Measurements from ENCODE around the gene B3GNT2. TPM values are rescaled to one million over a fixed set of nuclear protein-coding genes. Genes with fewer than 3 reads are reported as not detected.

B3GNT2 gene
- total and polyA plus RNA-seq, 2 donors (not counting 1 experiment from before 2014, with no cell fraction given) = 14.3 to 24.6 TPM

DNA sequence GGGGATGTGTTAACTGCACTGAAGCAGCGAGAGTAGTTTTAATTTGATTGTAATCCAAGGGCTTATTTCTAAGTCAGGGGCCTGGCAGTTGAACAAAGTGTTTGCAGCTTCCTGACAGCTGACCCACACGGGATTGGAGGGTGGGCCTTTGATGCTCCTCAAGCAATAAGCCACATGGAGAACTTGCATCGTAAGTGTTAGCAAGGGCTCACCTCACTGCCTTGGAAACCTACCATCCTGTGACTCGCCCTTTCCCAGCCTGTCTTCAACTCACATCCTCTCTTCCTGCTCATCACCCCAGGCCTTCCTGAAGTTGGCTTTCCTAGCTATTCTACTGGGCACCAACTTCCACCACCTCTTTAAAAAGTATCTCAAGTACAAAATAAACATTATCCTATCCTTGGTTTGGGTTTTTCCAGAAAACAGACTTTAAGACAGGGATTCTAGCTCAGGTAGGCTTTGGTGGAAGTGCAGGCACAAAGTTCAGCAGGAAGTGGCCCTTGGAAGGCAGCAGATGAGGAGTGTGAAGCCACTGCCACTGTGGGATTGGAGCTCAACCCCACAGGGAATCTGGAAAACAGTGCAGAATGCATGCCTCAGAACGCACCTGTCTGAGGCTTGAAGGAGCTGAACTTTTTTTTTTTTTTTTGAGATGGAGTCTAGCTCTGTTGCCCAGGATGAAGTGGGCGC lies 31.6 kb downstream of the B3GNT2 start:
- Mint-ChIP-seq H3K27me3 (no peaks in the 10 kb centered on the region), H3K4me1 (peaks cover 11% of the 10 kb centered on the region), H3K9me3 (ENCODE audit: insufficient read depth) (no peaks in the 10 kb centered on the region), H3K4me3 (no peak overlapping the region), H3K27ac (no peak overlapping the region)
- no peaks in the 10 kb centered on the region for H3K9me3 ChIP-seq (ENCODE audit: control extremely low read depth in 1 of 3, control insufficient read depth in 2 of 3, insufficient read depth in 1 of 3, low read length in 2 of 3)
- H3K4me1 ChIP-seq (ENCODE audit: control insufficient read depth in 2 of 2, insufficient read depth in 2 of 2, low read length in 2 of 2) = peaks cover 0 to 5% of the 10 kb centered on the region in 2 donors
- no peak overlapping the region for H3K4me2 ChIP-seq (replicated peaks; ENCODE audit: low read depth, low read length, poor library complexity, severe bottlenecking)
- ATAC-seq (ENCODE audit: low read depth) (no peak), DNase-seq (no peak)
- WGBS (ENCODE audit: insufficient coverage) = 60% methylated on average over 5 of the region's 6 CpGs
- intact Hi-C loops (cut with micrococcal nuclease) = no loop called here
- peaks cover 9% of the 10 kb centered on the region for H3K79me2 ChIP-seq (ENCODE audit: control insufficient read depth, insufficient read depth, low read length)
- peaks cover 33% of the 10 kb centered on the region for H4K20me1 ChIP-seq (ENCODE audit: control insufficient read depth, insufficient read depth, low read length, poor library complexity, severe bottlenecking)
- H3K9ac ChIP-seq (ENCODE audit: low read length) = no peak overlapping the region
- peaks cover 0 to 31% of the 10 kb centered on the region in 2 experiments for H3K36me3 ChIP-seq (replicated peaks in 1 of 2; ENCODE audit: control extremely low read depth in 1 of 2, control insufficient read depth in 1 of 2, extremely low read depth in 1 of 2, insufficient read depth in 2 of 2, low read length in 1 of 2)
- POLR2A ChIA-PET = no interaction called here
- TF ChIP-seq EZH2 (IDR thresholded peaks at IDR 0.05; ENCODE audit: borderline replicate concordance, insufficient read depth, low read depth, low read length, poor library complexity, severe bottlenecking) = no peak
- TF ChIP-seq, protein P1, sequence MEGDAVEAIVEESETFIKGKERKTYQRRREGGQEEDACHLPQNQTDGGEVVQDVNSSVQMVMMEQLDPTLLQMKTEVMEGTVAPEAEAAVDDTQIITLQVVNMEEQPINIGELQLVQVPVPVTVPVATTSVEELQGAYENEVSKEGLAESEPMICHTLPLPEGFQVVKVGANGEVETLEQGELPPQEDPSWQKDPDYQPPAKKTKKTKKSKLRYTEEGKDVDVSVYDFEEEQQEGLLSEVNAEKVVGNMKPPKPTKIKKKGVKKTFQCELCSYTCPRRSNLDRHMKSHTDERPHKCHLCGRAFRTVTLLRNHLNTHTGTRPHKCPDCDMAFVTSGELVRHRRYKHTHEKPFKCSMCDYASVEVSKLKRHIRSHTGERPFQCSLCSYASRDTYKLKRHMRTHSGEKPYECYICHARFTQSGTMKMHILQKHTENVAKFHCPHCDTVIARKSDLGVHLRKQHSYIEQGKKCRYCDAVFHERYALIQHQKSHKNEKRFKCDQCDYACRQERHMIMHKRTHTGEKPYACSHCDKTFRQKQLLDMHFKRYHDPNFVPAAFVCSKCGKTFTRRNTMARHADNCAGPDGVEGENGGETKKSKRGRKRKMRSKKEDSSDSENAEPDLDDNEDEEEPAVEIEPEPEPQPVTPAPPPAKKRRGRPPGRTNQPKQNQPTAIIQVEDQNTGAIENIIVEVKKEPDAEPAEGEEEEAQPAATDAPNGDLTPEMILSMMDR (IDR thresholded peaks at IDR 0.05) = no peak
- no peak overlapping the region for H3K27ac ChIP-seq (ENCODE audit: low read length in 2 of 2)
- H2AFZ ChIP-seq (ENCODE audit: insufficient read depth, low read depth, low read length, poor library complexity, severe bottlenecking) = no peak overlapping the region
- no peak overlapping the region for H3K4me3 ChIP-seq (ENCODE audit: control extremely low read depth in 1 of 5, extremely low read depth in 1 of 5, insufficient read depth in 1 of 5, low read depth in 2 of 5, low read length in 4 of 5)
- H3K27me3 ChIP-seq (replicated peaks in 1 of 4; ENCODE audit: control extremely low read depth in 1 of 4, control insufficient read depth in 3 of 4, insufficient read depth in 4 of 4, low read length in 3 of 4) = no peaks in the 10 kb centered on the region
- CTCF ChIA-PET = no interaction called here

- Histone ChIP-seq H3K79me2 (ENCODE audit: control insufficient read depth, insufficient read depth, low read length) (no peaks in the 10 kb centered on the region), H3K27me3 (replicated peaks in 1 of 4; ENCODE audit: control extremely low read depth in 1 of 4, control insufficient read depth in 3 of 4, insufficient read depth in 4 of 4, low read length in 3 of 4) (no peaks in the 10 kb centered on the region), H4K20me1 (ENCODE audit: control insufficient read depth, insufficient read depth, low read length, poor library complexity, severe bottlenecking) (peaks cover 23% of the 10 kb centered on the region), H3K9me3 (ENCODE audit: control extremely low read depth in 1 of 3, control insufficient read depth in 2 of 3, insufficient read depth in 1 of 3, low read length in 2 of 3) (no peaks in the 10 kb centered on the region), H3K27ac (ENCODE audit: low read length in 2 of 2) (no peak overlapping the region), H3K36me3 (replicated peaks in 1 of 2; ENCODE audit: control extremely low read depth in 1 of 2, control insufficient read depth in 1 of 2, extremely low read depth in 1 of 2, insufficient read depth in 2 of 2, low read length in 1 of 2) (peaks cover 0 to 18% of the 10 kb centered on the region in 2 experiments), H3K4me1 (ENCODE audit: control insufficient read depth in 2 of 2, insufficient read depth in 2 of 2, low read length in 2 of 2) (no peaks in the 10 kb centered on the region), H3K9ac (ENCODE audit: low read length) (no peak overlapping the region), H3K4me3 (ENCODE audit: control extremely low read depth in 1 of 5, extremely low read depth in 1 of 5, insufficient read depth in 1 of 5, low read depth in 2 of 5, low read length in 4 of 5) (no peak overlapping the region), H3K4me2 (replicated peaks; ENCODE audit: low read depth, low read length, poor library complexity, severe bottlenecking) (no peak overlapping the region), H2AFZ (ENCODE audit: insufficient read depth, low read depth, low read length, poor library complexity, severe bottlenecking) (no peak overlapping the region)
- Mint-ChIP-seq H3K27me3 (no peaks in the 10 kb centered on the region), H3K27ac (no peak overlapping the region), H3K4me1 (peaks cover 16% of the 10 kb centered on the region), H3K9me3 (ENCODE audit: insufficient read depth) (no peaks in the 10 kb centered on the region), H3K4me3 (no peak overlapping the region)
- ATAC-seq (ENCODE audit: low read depth) = no peak
- DNase-seq = no peak
- ChIA-PET CTCF (no interaction called here), POLR2A (no interaction called here)
- TF ChIP-seq, protein P1 (IDR thresholded peaks at IDR 0.05) = no peak
- TF ChIP-seq EZH2 (IDR thresholded peaks at IDR 0.05; ENCODE audit: borderline replicate concordance, insufficient read depth, low read depth, low read length, poor library complexity, severe bottlenecking) = no peak
- 44% methylated on average over 4 of the region's 11 CpGs for WGBS (ENCODE audit: insufficient coverage)
- intact Hi-C loops (cut with micrococcal nuclease) = no loop called here
These were observed 33.2 kb downstream of the B3GNT2 start for GRCh38 chr2:62229082-62229605.

Measured in B cell (primary cell).